ENCODE results near the gene LRRC74A.
"Not testable (repeated sequence)": the region's sequence is repeated elsewhere in the genome, so short reads cannot be mapped to it uniquely, and the experiment has no call there.

Gene LRRC74A

GRCh38 chr14:76883447-76883846 is 57.2 kb downstream of the LRRC74A start:
- no peak overlapping the region for H3K27ac ChIP-seq

GRCh38 chr14:76884394-76884793 is 58.2 kb downstream of the LRRC74A start:
- no peak for TF ChIP-seq ZFX (IDR thresholded peaks at IDR 0.05; ENCODE audit: borderline replicate concordance)
- TF ChIP-seq CTCF (IDR thresholded peaks at IDR 0.05), result no peak

More at GRCh38 chr14:76883447-76883846, 57.2 kb downstream of the LRRC74A start:
- TF ChIP-seq ZFX (IDR thresholded peaks at IDR 0.05; ENCODE audit: borderline replicate concordance) (no peak), CTCF (IDR thresholded peaks at IDR 0.05) (no peak)

GRCh38 chr14:76884853-76885276 is 58.7 kb downstream of the LRRC74A start:
- H3K27ac ChIP-seq, result no peak overlapping the region
- TF ChIP-seq ZFX (IDR thresholded peaks at IDR 0.05; ENCODE audit: borderline replicate concordance) (no peak), CTCF (IDR thresholded peaks at IDR 0.05) (no peak)

More at GRCh38 chr14:76884394-76884793, 58.2 kb downstream of the LRRC74A start:
- no peak overlapping the region for H3K27ac ChIP-seq

- H3K27ac ChIP-seq, result no peak overlapping the region
- no peak for TF ChIP-seq ZFX (IDR thresholded peaks at IDR 0.05; ENCODE audit: borderline replicate concordance)
- no peak for TF ChIP-seq CTCF (IDR thresholded peaks at IDR 0.05)
These were observed 61.0 kb downstream of the LRRC74A start for GRCh38 chr14:76887191-76887590.

- no peak overlapping the region for H3K27ac ChIP-seq
- TF ChIP-seq CTCF (IDR thresholded peaks at IDR 0.05) (no peak), ZFX (IDR thresholded peaks at IDR 0.05; ENCODE audit: borderline replicate concordance) (no peak)
These were observed 65.2 kb downstream of the LRRC74A start for GRCh38 chr14:76891391-76891790.

- no peak for TF ChIP-seq ZFX (IDR thresholded peaks at IDR 0.05; ENCODE audit: borderline replicate concordance)
- TF ChIP-seq CTCF (IDR thresholded peaks at IDR 0.05), result no peak
These were observed 68.1 kb downstream of the LRRC74A start for GRCh38 chr14:76894308-76894707.

GRCh38 chr14:76898006-76898405 is 71.8 kb downstream of the LRRC74A start:
- not testable (repeated sequence) for H3K27ac ChIP-seq

More at GRCh38 chr14:76894308-76894707, 68.1 kb downstream of the LRRC74A start:
- H3K27ac ChIP-seq, result no peak overlapping the region

- TF ChIP-seq CTCF (IDR thresholded peaks at IDR 0.05) (no peak), ZFX (IDR thresholded peaks at IDR 0.05; ENCODE audit: borderline replicate concordance) (no peak)
- peak overlapping the region; percentile 31; the same call in 1 of the 2 replicates for H3K27ac ChIP-seq
These were observed 74.5 kb downstream of the LRRC74A start for GRCh38 chr14:76900682-76901081.

Data from 22Rv1 (cell line).